Measurements from ENCODE around the gene AFTPH.
A peak's percentile ranks its signal among the peaks of the same experiment; 100 is the strongest.

AFTPH gene

GRCh38 chr2:64523666-64524603 is at the start of gene AFTPH:
AFTPH (plus strand) TSS chr2:64524328; CDS start chr2:64551475, 27,147 bp downstream.
- DNase-seq (ENCODE audit: low read depth), result peak; percentile 97

GRCh38 chr2:64474636-64475035 is 49.5 kb upstream of the AFTPH start:
- DNase-seq (ENCODE audit: low read depth), result no peak

GRCh38 chr2:64477037-64477436 is 47.1 kb upstream of the AFTPH start:
- DNase-seq (ENCODE audit: low read depth), result no peak

- DNase-seq (ENCODE audit: low read depth), result no peak
These were observed 46.1 kb upstream of the AFTPH start for GRCh38 chr2:64477979-64478378.

GRCh38 chr2:64478502-64479230 is 45.5 kb upstream of the AFTPH start:
- no peak for DNase-seq (ENCODE audit: low read depth)

GRCh38 chr2:64479259-64480117 is 44.6 kb upstream of the AFTPH start:
- no peak for DNase-seq (ENCODE audit: low read depth)

GRCh38 chr2:64481665-64482064 is 42.5 kb upstream of the AFTPH start:
- no peak for DNase-seq (ENCODE audit: low read depth)

- DNase-seq (ENCODE audit: low read depth), result no peak
These were observed 41.9 kb upstream of the AFTPH start for GRCh38 chr2:64482243-64482642.

GRCh38 chr2:64482765-64483504 is 41.2 kb upstream of the AFTPH start:
- DNase-seq (ENCODE audit: low read depth), result no peak

- no peak for DNase-seq (ENCODE audit: low read depth)
These were observed 38.8 kb upstream of the AFTPH start for GRCh38 chr2:64485331-64485730.

- DNase-seq (ENCODE audit: low read depth), result no peak
These were observed 38.2 kb upstream of the AFTPH start for GRCh38 chr2:64485961-64486360.

- DNase-seq (ENCODE audit: low read depth), result no peak
These were observed 36.7 kb upstream of the AFTPH start for GRCh38 chr2:64487256-64488049.

GRCh38 chr2:64488050-64488974 is 35.8 kb upstream of the AFTPH start:
- peak; percentile 74 for DNase-seq (ENCODE audit: low read depth)

GRCh38 chr2:64489081-64489751 is 34.9 kb upstream of the AFTPH start:
- DNase-seq (ENCODE audit: low read depth), result no peak

- no peak for DNase-seq (ENCODE audit: low read depth)
These were observed 32.7 kb upstream of the AFTPH start for GRCh38 chr2:64491426-64491825.

- no peak for DNase-seq (ENCODE audit: low read depth)
These were observed 31.9 kb upstream of the AFTPH start for GRCh38 chr2:64492272-64492671.

- DNase-seq (ENCODE audit: low read depth), result no peak
These were observed 31.3 kb upstream of the AFTPH start for GRCh38 chr2:64492821-64493220.

- DNase-seq (ENCODE audit: low read depth), result no peak
These were observed 30.3 kb upstream of the AFTPH start for GRCh38 chr2:64493788-64494187.

- DNase-seq (ENCODE audit: low read depth), result no peak
These were observed 25.7 kb upstream of the AFTPH start for GRCh38 chr2:64498438-64498837.

Data from stimulated activated CD8-positive, alpha-beta memory T cell treated with anti-CD3 and anti-CD28 coated beads, Interleukin-15, amount 100 ng/mL, for 24 hours (primary cell).